ENCODE measurements around the gene CCDC33.

Gene CCDC33

DNA sequence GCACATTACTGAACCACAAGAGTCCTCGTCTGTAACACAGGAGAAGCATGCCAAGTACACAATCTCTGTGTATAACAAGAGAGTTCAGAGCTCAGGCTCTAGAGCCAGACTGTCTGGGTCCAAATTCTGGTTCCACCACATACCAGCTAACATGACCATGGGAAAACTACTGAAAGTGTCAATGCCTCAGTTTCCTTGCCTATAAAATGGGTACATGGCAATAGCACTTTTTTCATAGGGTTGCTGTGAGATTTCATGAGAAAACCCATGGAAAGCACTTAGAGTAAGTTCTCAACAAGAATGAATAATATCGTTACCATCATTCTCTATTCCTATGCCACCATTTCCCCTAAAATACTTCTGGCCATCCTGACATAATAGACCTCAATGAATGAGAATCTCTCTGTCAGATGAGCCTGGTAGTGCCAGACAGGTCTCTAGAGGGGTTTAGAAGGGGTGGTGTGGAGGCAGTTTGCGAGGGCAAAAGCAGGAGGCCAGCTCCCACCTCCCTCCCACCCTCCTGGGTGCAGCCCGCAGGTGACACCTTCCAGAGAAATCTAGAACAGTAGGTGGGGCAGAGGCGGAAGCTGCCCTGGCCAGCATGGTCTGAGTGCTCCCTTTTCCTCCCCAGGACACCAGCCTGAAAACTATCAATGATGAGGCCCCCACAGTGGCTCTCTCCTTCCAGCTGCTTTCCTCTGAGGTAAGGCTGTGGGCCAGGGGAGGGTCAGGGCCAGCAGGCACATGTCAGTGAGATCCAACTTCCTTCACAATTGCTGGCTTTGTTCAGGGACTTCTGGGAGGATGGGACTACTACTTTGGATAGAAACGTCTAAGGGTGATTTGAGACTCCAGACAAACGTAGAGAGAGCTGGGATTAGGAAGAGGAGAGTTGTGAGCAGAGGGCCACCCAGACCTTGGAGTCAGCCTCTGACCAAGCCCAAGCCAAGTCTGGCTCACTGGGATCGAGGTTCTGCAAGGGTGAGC, 45.3 kb downstream of the CCDC33 start:
- DNase-seq (ENCODE audit: low read depth in 2 of 3, low spot score in 2 of 3) = no peak

- DNase-seq (ENCODE audit: low read depth in 2 of 3, low spot score in 2 of 3) = no peak
These were observed 47.2 kb downstream of the CCDC33 start for GRCh38 chr15:74283368-74283767.

DNA sequence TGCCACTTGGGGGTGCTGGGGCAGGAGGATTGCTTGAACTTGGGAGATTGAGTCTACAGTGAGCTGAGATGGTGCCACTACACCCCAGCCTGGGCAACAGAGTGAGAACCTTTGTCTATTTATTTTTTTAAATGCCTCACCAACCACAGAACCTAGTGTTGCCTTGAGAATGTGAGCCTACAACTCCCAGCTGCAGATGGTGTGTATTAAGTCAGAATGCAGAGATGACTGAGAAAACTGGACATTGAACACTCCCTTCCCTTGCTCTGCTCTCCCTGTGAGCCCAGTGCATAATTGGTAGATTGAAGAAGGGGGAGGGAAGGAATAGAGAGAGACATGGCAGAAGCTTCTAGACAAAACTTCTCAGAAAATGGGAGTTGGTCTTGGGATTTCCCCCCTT, 53.5 kb downstream of the CCDC33 start:
- no peak for DNase-seq (ENCODE audit: low read depth in 2 of 3, low spot score in 2 of 3)

DNA sequence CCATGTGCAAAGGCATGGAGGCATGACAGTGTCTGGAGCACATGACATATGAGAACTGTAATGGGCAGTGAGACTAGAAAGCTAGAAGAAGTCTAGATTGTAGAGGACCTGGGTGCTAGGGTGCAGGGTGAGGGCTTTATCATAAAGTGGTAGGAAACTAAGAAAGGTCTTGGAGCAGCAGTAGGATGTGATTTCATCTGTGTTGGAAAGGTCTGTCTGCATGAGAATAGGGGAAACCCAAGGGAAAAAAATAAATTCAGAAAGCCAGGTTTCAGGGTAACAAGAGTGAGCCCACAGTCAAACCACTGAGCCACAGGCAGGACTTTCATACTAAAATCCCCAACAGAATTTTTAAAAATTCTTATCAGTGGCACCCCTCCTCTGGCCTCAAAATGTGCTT, 54.5 kb downstream of the CCDC33 start:
- DNase-seq (ENCODE audit: low read depth in 2 of 3, low spot score in 2 of 3) = no peak

DNA sequence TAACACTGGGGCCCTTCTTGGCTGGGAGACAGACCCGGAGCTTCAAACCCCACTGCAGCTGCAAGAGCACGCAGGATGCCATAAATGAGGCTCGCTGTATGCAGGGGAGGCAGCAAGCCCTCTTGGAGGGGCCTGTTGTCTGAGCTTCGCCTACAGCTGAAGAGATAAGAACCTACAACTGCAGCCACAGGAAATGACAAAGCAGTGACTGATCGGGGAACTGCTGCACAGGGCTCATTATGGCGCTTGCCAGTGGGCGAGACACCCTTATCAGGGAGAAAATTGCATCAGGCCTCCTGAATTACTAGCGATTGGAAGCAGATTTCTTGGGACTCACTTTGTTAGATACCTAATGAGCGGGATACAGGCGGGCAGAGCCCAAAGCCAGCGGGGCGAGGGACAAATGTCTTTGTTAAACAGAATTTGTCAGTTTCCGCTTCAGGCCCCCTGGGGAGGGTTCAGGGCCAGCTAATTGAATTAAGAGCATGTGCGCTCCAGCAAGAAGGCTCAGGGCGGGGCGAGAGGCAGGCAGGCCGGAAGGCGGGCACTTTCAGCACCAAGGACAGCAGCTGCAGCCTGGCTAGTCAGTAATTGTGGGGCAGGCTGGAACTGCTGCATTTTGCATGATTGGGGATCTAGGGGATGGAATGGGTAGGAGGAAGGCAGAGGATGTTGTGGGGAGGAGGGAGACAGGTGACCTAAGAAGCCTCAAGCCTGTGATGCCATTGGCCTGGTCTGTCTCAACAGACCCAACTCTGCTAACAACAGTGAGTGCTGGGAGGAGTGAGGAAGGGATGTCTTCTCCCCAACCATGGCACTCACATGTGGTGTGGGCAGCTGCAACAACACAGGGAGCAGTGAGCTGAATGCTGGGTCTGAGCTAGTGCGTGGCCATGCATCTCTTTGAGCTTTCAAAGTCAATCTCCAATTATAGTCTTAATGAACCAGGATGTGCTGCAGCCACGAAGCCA, 55.3 kb downstream of the CCDC33 start:
- peak; percentile 50 to 75 (median 52) for DNase-seq (ENCODE audit: low read depth in 2 of 3, low spot score in 2 of 3)

DNA sequence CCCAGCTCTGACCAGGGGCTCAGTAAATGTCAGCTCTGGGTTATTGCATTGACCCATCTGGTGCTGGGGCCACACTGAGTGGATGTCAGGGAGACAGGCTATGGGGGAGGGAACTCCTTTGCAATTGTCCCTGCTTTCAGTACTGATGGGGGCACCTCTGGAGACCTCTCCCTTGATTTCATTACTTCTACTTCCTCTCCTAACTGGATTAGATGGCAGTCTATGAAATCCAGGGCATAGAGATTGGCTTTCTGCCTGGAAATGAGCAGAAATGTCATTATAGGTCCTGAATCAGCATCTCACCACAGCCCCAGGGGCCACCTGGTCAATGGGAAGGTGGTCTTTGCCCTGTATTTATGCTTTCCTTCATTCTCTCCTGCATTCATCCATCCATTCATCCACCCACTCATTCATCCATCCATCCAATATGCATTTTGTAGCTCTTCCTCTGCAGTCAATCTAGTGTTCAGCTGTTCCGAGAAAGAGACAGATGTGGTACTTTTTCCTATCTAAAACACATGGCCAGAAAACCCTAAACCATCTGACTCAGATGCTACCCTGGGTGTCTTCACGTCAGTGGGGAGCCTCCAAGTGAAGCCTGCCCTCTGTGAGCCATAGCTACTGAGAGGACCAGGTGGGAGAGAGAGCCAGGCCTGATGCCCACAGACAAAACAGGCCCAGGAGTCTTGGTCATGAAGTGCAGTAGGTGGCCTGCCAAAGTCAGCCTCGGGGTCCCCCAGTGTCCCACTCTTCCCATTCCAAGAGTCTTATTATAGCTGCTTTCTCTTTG, 57.1 kb downstream of the CCDC33 start:
- DNase-seq (ENCODE audit: low read depth in 2 of 3, low spot score in 2 of 3) = no peak

- no peak for DNase-seq (ENCODE audit: low read depth in 2 of 3, low spot score in 2 of 3)
These were observed 57.9 kb downstream of the CCDC33 start for GRCh38 chr15:74294010-74294409.

GRCh38 chr15:74295800-74296199, 59.7 kb downstream of the CCDC33 start:
- no peak for DNase-seq (ENCODE audit: low read depth in 2 of 3, low spot score in 2 of 3)

DNA sequence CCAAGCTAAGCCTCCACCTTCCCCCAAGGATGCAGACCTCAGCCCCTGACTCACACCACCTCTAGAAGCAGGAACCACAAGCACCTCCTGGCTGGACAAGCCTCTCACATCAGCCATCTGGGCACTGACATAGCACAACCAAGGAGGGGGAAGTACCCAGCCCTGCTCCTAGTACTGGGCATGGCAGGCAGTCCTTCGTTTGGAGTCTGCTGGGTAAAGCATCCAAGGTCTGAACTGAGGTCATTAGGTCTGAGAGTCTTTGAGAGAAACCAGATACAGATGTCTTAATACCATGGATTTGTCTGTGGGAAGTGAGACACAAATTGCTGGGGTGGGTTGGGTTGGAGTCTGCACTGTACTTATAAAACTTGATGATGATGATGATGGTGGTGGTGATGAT, 61.8 kb downstream of the CCDC33 start:
- no peak for DNase-seq (ENCODE audit: low read depth in 2 of 3, low spot score in 2 of 3)

DNA sequence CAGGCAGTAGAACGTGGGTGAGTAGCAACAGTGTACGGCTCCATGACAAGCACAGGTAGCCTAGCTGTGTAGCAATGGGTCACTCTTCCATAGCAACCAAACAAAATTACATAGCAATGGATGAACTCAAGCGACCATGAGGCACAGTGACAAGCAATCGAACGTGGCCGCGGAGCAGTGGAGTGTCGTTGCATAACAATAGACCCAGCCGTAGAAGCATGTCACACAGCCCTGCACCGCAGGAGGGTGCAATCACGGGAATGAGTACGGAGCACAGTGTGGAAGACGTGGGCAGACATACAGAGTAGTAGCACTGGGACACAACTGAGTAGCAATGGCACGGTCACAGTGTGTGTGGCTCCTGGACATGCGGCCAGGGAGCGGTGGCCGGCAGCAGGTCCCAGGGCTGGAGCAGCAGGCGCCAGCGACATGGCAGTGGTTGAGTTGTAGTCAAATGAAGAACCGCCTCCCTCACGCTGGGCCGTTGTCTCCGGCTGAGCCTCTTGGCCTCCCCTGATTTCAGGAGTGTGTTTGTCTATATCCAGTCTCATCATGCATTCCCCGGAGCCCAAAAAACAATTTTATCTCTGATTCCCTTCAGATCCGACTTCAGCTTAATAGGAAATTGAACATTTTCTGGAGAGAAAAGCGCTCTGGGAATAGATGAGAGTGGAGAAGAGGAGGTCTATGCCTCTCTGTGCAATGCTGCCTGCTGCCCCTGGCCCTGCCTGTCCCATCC, 64.1 kb downstream of the CCDC33 start:
- DNase-seq (ENCODE audit: low read depth in 2 of 3, low spot score in 2 of 3) = no peak

DNA sequence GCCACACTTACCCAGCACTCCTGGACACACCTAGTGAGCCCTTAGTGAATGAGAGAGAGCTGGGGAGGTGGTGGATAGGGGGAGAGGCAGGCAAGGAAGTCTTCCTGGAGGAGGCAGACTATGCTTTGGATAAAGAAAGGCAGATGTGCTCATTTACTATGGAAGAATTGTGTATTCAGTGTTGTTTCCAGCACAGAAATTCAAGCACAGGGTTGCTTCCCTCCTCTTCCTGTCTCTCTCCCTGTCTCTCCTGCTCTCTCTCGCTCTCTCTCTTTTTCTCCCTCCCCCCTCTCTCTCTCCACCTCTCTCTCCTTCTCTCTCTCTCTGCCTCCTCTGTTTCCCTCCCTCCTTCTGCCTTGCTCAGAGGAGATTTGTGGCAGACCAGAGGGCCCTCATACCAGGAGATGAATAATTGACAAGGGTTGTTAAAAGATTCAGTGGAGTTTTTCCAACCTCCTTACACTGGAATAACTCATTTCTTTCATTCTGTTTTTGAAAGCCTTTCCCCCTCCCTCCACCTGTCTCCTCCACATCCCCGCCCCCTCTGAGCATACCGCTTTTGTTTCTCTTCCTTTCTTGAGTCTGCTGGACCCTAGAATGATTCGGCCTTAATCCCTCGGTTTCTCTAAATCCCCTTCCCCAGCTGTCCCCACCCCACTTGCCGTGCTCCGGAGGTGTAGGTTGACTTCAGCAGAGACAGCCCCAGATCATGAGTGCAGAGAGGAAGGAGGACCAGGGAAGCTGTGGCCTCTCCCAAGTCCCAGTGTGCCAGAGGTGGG, 65.6 kb downstream of the CCDC33 start:
- DNase-seq (ENCODE audit: low read depth in 2 of 3, low spot score in 2 of 3) = no peak

DNA sequence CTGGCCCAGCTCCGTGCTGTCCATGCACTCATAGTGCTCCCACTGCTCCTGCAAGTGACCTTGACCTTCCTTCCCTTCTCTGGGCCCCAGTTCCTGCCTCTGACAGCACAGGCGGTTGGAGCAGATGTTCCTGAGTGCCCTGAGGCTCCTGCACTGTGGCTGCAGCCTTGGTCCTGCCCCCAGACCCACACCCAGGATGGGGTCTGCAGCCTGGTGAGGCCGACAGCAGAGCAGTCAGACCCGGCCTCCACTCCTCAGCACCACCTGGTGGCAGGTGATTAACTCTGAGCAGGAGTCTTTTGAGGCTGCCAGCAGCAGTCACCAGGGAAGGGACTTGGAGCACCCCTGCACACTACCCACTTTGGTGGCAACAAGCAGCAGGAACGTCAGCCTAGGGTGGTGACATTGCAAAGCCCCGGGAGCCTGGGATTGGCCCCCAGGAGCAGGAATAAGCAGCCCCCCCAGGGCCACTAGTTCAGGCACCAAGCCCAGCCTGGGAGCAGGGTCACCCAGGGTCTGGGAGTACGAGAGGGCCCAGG, 66.8 kb downstream of the CCDC33 start:
- DNase-seq (ENCODE audit: low read depth in 2 of 3, low spot score in 2 of 3) = no peak

- no peak for DNase-seq (ENCODE audit: low read depth in 2 of 3, low spot score in 2 of 3)
These were observed 67.7 kb downstream of the CCDC33 start for GRCh38 chr15:74303741-74304309.

GRCh38 chr15:74304431-74304830, 68.3 kb downstream of the CCDC33 start:
- DNase-seq (ENCODE audit: low read depth in 2 of 3, low spot score in 2 of 3) = no peak

- DNase-seq (ENCODE audit: low read depth in 2 of 3, low spot score in 2 of 3) = no peak
These were observed 69.6 kb downstream of the CCDC33 start for GRCh38 chr15:74305687-74306086.

DNA sequence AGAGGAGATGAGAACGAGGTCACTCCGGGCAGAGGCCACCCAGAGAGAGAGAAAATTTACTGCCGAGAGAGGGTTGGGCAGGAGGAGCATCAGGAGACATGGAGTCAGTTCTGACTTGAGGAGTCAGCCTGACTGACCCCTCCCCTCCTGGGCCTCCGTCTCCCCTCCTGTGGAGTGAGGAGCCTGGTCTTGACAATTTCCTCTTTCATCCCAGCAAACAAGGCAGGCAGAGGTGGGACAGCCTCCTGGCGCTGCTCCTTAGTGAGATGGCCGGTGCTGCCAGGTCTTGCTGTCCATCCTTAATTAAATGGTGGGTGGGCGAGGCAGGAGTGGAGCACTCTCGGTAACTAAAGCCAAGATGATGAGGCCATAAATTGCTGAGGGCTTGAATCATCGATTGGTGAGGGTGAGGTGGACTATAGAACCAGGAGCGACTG, 70.7 kb downstream of the CCDC33 start:
- no peak for DNase-seq (ENCODE audit: low read depth in 2 of 3, low spot score in 2 of 3)

DNA sequence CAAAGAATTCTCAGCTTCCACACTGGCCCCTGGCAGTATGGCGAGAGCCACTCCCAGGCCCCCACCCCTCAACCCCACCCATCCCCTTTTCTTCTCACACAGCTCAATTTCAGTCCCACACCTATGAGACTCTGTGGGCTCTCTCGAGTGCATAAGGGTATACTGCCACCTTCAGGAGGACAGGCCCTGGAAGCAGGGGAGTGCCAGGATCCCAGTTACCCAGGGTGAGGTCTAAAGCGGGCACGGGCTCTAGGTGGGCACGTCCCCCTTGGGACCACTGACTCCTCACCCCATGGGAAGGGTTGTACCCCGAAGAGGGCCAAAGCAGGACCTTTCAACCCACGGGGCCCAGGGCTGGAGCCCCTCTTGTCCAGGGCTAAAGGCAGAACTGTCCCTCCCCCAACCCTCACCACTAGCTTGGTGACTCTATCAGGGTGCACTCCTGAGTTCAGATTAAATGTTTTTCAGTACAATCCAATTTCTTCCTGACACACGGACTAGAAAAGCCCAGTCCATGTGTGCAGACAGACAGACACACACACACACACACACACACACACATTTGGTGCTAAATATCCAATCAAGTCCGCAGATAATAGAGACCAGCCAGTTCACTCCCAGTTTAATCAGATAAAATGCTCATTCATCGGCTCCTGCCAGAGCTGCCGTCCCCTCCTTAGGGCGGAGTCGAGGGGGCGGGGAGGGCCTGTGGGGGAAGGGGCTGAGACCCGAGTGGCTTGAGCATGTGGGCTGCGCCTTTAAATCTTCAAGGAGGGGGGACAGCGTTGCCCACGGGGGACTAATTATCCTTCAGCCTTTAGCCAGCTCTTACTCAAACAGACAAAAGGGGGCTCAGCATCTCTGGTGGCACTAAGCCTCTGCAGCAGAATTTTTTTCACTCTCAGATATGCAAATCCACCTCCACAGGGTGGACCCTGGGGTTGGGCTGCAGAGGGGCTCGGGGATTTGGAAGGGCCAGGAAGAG, 72.0 kb downstream of the CCDC33 start:
- DNase-seq (ENCODE audit: low read depth in 2 of 3, low spot score in 2 of 3) = no peak
